Activated CD4-positive, CD25-positive, alpha-beta regulatory T cell treated with anti-CD3 and anti-CD28 coated beads, Interleukin-2, amount 50 U/mL, for 24 hours (primary cell): ENCODE measurements around the gene ACP5.
"Not testable (repeated sequence)": the region's sequence is repeated elsewhere in the genome, so short reads cannot be mapped to it uniquely, and the experiment has no call there.

Source experiments
- ATAC-seq, 2 donors: fragments of 150-1000 bp; cut with Tn5 transposase; one replicate each; pipeline ENCODE4 v1.10.0; 2021; ENCODE audit warnings: mild to moderate bottlenecking in 1 of 2, moderate library complexity in 1 of 2

The ACP5 gene

DNA sequence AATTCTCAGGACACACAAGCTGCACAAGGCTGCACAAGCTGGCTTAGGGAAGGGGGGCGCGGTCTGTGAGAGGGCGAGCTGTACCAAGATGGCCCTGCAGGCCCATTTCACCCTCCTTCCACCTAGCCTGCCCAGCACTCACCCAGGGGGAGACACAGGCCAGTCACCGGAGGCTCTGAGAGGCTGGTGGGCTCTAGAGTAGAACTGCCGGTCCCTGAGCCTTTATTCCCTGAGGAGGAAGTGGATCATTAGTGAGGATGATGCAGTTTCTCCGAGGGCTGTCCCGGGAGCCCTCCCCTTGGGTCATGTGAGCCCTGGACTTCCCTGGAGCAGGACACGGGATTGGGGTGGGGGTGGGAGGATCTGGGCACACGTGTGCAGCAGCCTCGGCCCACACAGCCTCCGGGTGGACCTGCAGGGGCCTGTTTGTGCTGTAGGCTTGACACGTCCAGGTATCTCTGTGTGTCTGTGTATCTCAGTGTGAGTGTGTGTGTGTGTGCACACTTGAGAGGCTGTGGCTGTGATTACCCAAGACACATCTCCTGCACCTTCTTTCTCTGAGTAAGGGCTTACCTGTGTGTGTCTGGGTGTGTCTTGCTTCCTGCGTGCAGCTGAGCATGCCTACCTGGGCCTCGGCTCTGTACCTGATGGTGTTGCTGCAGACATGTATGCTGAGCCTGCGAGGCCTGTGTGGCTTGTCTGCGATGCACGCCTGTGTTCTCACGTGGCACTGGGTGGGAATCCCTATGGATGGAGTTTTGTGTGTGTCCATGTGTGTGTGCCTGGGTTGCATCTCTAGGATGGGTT lies at the start of gene ACP5:
TSS of gene ACP5 (minus strand) at position 195 of the 807 bp plus-strand sequence. CDS start 328 bp downstream, outside the sequence.
- no peak for ATAC-seq

DNA sequence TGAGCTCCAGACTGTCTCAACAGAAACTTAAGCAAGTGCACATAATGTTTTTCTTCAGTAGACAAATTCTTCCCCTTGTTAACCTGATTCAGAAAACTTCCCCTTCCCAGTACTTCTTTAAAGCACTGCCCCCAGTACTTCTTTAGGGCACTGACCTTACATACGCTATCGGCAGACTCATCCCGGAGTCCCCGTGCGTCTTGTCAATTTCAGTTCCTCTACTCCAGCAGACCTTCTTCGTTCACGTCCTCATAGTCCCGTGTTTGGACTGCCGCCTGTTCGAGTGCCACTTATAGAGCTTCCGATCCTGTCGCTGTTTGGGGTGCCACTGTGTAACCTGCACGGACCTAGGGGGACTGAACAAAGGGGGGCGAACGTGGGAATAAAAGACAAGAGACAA lies 48.8 kb upstream of the ACP5 start:
- ATAC-seq, result no peak

- peak in 1 of 2 donors; percentile 45 for ATAC-seq
These were observed 46.6 kb upstream of the ACP5 start for GRCh38 chr19:11624069-11624463.

DNA sequence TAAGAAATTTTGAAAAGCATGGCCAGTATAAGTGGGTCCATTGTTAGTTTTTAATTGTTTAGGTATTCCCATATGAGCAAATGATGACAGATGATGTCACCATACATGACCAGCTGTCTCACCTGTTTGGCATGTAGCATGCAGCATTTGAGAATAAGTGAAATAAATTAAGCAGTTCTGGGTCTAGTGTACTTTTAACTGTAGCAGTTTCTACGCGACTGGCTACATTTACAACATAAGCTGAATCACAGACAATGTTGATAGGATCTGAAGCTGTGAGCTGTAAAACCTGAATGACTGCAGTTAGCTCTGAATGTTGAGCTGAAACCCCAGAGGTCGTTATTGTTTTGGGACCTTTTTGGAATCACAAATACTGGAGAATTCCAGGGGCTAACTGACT lies 45.0 kb upstream of the ACP5 start:
- ATAC-seq, result not testable (repeated sequence)

GRCh38 chr19:11620553-11620952 lies 43.1 kb upstream of the ACP5 start:
- no peak for ATAC-seq

DNA sequence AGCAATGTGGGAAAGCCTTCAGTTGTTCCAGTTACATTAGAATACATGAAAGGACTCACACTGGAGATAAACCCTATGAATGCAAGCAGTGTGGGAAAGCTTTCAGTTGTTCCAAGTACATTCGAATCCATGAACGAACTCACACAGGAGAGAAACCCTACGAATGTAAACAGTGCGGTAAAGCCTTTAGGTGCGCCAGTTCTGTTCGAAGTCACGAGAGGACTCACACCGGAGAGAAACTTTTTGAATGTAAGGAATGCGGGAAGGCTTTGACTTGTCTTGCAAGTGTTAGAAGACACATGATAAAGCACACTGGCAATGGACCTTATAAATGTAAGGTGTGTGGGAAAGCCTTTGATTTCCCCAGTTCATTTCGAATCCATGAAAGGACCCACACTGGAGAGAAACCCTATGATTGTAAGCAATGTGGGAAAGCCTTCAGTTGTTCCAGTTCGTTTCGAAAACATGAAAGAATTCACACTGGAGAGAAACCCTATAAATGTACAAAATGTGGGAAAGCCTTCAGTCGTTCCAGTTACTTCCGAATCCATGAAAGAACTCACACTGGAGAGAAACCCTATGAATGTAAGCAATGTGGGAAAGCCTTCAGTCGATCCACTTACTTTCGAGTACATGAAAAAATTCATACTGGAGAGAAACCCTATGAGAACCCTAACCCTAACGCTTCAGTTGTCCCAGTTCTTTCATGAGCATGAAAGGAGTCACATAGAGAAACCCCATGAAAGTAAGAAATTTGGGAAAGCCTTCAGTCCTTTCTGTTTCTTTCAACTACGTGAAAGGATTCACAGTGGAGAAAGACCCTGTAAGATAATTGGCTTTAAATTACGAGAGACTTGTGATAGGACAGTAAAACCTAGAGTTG lies 40.0 kb upstream of the ACP5 start:
- no peak for ATAC-seq

- ATAC-seq, result no peak
These were observed 35.5 kb upstream of the ACP5 start for GRCh38 chr19:11612816-11613511.

- no peak for ATAC-seq
These were observed 34.3 kb upstream of the ACP5 start for GRCh38 chr19:11611730-11612129.

DNA sequence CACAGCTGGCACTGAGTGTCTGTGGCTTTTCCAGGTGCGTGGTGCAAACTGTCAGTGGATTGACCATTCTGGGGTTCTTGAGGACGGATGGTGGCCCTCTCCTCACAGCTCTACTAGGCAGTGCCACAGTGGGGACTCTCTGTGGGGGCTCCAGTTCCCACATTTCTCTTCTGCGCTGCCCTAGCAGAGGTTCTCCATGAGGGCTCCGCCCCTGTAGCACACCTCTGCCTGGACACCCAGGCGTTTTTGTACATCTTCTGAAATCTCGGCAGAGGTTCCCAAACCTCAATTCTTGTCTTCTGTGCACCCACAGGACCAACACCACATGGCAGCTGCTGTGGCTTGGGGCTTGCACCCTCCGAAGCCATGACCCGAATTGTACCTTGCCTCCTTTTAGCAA lies 29.0 kb upstream of the ACP5 start:
- no peak for ATAC-seq

GRCh38 chr19:11599704-11600103 lies 22.3 kb upstream of the ACP5 start:
- ATAC-seq, result not testable (repeated sequence)

DNA sequence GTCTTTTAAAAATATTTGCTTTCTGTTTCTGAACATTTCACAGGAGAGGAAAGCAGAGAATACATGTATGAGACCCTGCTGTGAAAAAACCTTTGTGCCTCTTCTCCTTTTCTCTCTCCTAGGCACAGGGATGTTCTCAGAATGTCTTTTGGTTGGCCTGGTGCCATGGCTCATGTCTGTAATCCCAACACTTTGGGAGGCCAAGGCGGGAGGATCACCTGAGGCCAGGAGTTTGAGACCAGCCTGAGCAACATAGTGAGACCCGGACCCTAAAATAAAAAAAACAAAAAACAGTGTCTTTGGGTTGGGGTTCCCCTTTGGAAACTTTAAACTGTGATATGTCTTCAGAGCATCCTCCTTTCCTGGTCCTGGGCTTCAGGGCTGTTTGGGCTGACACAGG lies 21.3 kb upstream of the ACP5 start:
- ATAC-seq, result no peak

DNA sequence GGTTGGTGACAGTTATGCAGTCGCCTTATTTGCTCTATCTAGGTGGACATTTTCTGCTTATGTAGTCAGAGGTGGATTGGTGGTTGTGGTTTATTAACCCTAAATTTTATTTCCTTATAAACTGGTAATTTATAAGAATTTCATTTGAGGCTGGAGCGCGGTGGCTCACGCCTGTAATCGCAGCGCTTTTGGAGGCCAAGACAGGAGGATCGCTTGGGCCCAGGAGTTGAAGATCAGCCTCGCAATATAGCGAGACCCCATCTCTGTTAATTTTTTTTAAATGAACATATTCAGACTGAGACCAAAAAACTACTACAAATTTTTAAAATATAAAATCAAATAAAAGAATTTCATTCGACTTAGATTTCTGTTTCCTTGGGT lies 20.6 kb upstream of the ACP5 start:
- ATAC-seq, result no peak

GRCh38 chr19:11597202-11598102 lies 20.0 kb upstream of the ACP5 start, which contains the start of gene ZNF627:
TSS of gene ZNF627 (plus strand) at chr19:11597483. CDS start at chr19:11597628, 145 bp downstream.
- peak; percentile 100 for ATAC-seq

DNA sequence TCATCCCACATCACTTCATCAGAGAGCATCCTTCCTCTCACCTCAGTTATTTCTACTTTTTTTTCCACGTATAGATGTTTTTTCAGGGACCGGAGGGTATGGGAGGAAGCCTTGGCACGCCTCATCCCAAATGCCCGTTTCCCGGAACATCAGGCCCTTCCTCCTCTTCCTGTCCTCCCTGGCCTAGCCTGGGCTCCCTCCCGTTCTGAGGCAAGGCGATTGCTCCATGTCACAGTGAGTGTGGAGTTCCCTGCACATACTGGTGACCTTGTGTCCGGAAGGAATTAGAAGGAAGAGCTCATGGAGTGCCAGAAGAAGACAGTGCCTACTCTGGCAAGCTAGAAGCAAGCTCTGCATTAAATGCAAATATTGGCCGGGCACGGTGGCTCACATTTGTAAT lies 18.7 kb upstream of the ACP5 start:
- ATAC-seq, result no peak

GRCh38 chr19:11594084-11594483 lies 16.6 kb upstream of the ACP5 start:
- ATAC-seq, result no peak

DNA sequence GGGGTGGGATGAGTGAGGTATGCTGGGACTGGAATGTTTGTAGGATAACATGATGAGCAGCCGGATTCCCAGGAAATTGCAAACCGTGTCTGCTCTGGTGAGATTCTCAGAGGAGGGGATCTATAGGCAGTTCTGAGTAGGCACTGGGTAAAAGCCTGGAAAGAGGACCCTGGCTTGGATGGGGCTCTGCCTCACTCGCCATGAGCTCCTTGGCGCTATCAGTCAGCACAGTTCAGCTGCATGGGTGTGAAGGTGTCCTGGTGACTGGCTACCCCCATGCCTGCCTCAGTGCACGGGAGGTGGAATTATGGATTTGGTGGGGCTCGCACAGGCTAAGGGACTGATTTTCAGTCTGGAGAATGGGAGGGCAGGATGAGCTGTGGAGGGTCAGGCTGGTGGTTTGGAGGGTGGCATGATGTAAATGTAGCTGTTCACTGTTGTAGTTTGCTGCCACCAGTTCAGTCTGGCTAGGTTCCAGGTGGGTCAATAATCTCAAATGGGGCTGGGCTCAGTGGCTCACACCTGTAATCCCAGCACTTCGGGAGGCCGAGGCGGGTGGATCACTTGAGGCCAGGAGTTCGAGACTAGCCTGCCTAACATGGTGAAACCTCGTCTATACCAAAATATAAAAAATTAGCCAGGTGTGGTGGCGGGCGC lies 10.7 kb upstream of the ACP5 start:
- ATAC-seq, result no peak

- peak; percentile 84 for ATAC-seq
These were observed 10.0 kb upstream of the ACP5 start for GRCh38 chr19:11587302-11587974.

GRCh38 chr19:11586331-11586730 lies 8.9 kb upstream of the ACP5 start:
- no peak for ATAC-seq

DNA sequence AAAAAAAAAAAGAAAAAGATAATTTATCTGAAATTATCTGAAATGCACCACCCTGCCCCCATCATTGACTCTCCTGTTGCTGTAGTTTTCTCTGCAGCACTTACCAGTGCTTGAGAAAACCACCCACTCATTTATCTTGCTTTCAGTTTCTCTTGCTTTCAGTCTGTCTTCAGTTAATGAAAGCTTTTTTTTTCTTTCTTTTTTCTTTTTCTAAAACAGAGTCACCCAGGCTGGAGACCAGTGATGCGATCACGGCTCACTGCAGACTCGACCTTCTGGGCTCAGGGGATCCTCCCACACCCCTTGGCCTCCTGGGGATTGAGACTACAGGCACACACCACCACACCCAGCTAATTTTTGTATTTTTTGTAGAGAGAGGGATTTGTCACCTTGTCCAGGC lies 4.3 kb upstream of the ACP5 start:
- ATAC-seq, result peak; percentile 89 to 91

DNA sequence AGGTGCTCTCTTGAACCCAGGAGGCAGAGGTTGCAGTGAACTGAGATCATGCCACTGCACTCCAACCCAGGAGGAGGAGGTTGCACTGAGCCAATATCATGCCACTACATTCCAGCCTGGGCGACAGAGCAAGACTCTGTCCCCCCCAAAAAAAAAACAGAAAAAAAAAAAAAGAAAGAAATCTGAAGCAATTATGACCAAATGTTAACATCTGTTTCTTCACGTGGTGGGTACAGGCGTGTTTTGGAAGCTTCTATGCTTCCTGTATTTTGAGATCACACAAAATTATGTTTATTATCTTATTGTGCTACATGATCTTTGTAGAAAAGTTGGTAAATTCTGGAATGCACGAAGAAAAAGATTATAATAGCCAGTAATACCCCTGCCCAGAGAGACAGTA lies 2.7 kb upstream of the ACP5 start:
- no peak for ATAC-seq
